PC-9 (cell line): ENCODE data around the gene SHISA9. TPM values are rescaled to one million over a fixed set of nuclear protein-coding genes. Genes with fewer than 3 reads are reported as not detected.

Experiments
- BruUV-seq: library from RNA; stranded (reverse); fragments of 400-500 nt; replicated peaks from 2 replicates; lab custom pipeline; 2021; lab: Mats Ljungman, UMichigan
- CTCF ChIA-PET: fragments of 300-600 bp; sonication (Branson Sonifier 250); formaldehyde crosslinking; loops from one replicate; lab custom pipeline; 2022; ENCODE audit warnings: antibody characterized with exemption; lab: Charles Lee
- POLR2A ChIA-PET: fragments of 300-600 bp; sonication (Branson Sonifier 250); formaldehyde crosslinking; loops from one replicate; lab custom pipeline; 2022; ENCODE audit warnings: antibody characterized with exemption; ENCODE audit not compliant: unreplicated experiment; lab: Charles Lee
- DNase-seq, 2 experiments: peaks; one replicate each; pipeline versions ENCODE4 v3.0.0 to v3.0.0-alpha.2; 2015 to 2022; ENCODE audit warnings: mixed read lengths in 1 of 2
- H2AFZ ChIP-seq: fragments of 200-600 bp; sonication (generic); 2 replicates; pipeline ENCODE4 v1.8.1; 2017; ENCODE audit warnings: antibody characterized with exemption
- H3F3A ChIP-seq: fragments of 200-600 bp; sonication (generic); 2 replicates; pipeline ENCODE4 v1.8.1; 2017; ENCODE audit warnings: antibody characterized with exemption, mild to moderate bottlenecking, low read depth; ENCODE audit not compliant: insufficient read depth
- H3K27ac ChIP-seq: fragments of 200-600 bp; sonication (generic); 2 replicates; pipeline ENCODE4 v1.6.1; 2016; ENCODE audit warnings: mixed run types
- H3K27me3 ChIP-seq: fragments of 200-600 bp; sonication (generic); 2 replicates; pipeline ENCODE4 v1.6.1; 2016; ENCODE audit warnings: low read depth, mixed run types; ENCODE audit not compliant: insufficient read depth
- H3K36me3 ChIP-seq: fragments of 200-600 bp; sonication (generic); 2 replicates; pipeline ENCODE4 v1.6.1; 2016; ENCODE audit warnings: low read depth, mixed run types
- H3K4me1 ChIP-seq: fragments of 200-600 bp; sonication (generic); replicated peaks from 2 replicates; pipeline ENCODE4 v1.6.1; 2016; ENCODE audit warnings: mixed run types; ENCODE audit not compliant: insufficient read depth
- H3K4me2 ChIP-seq: fragments of 200-600 bp; sonication (generic); 2 replicates; pipeline ENCODE4 v1.6.1; 2017; ENCODE audit warnings: mixed run types
- H3K4me3 ChIP-seq: fragments of 200-600 bp; sonication (generic); 2 replicates; pipeline ENCODE4 v1.6.1; 2016; ENCODE audit warnings: mixed run types
- H3K79me2 ChIP-seq: fragments of 200-600 bp; sonication (generic); 2 replicates; pipeline ENCODE4 v1.6.1; 2017; ENCODE audit warnings: low read depth, mixed run types
- H3K9me2 ChIP-seq: fragments of 200-600 bp; sonication (generic); 2 replicates; pipeline ENCODE4 v1.8.1; 2017; ENCODE audit warnings: mild to moderate bottlenecking; ENCODE audit not compliant: insufficient read depth
- H3K9me3 ChIP-seq: fragments of 200-600 bp; sonication (generic); 2 replicates; pipeline ENCODE4 v1.8.1; 2016; ENCODE audit warnings: low read depth; ENCODE audit not compliant: insufficient read depth
- H4K20me1 ChIP-seq: fragments of 200-600 bp; sonication (generic); 2 replicates; pipeline ENCODE4 v1.8.1; 2017; ENCODE audit not compliant: insufficient read depth
- CTCF ChIP-seq: fragments of 200-600 bp; sonication (generic); conservative IDR thresholded peaks from 2 replicates; pipeline ENCODE4 v1.6.1; 2017; ENCODE audit warnings: mixed run types, antibody characterized with exemption, mild to moderate bottlenecking, moderate library complexity
- EZH2 ChIP-seq: fragments of 200-600 bp; sonication (generic); IDR thresholded peaks from 2 replicates; pipeline ENCODE4 v1.8.0; 2017; ENCODE audit warnings: antibody characterized with exemption, low read depth
- intact Hi-C: fragments of 100-400 bp; cut with micrococcal nuclease; formaldehyde crosslinking; loops from one replicate; pipeline ENCODE4 v1.10.0; 2022; ENCODE audit not compliant: unreplicated experiment
- total RNA-seq: library from RNA; stranded (reverse); gene quantifications from 2 replicates; pipeline ENCODE4 v1.2.3, GENCODE V29; 2021

SHISA9 gene
- total RNA-seq, 1 experiment from 2014 or later, result 80.5 TPM

GRCh38 chr16:13081825-13082331, 180.5 kb downstream of the SHISA9 start:
- POLR2A ChIA-PET, result no interaction called here

GRCh38 chr16:13083681-13084080, 182.3 kb downstream of the SHISA9 start:
- Histone ChIP-seq H3K9me2 (no peaks in the 10 kb centered on the region), H3K27ac (no peak overlapping the region), H3K27me3 (no peaks in the 10 kb centered on the region), H3K4me2 (no peak overlapping the region), H2AFZ (no peak overlapping the region), H4K20me1 (peaks cover 22% of the 10 kb centered on the region), H3K36me3 (no peaks in the 10 kb centered on the region), H3K79me2 (peaks cover 64% of the 10 kb centered on the region), H3K4me1 (no peaks in the 10 kb centered on the region), H3K4me3 (no peak overlapping the region), H3F3A (peaks cover 11% of the 10 kb centered on the region; the same call in 1 of the 2 replicates), H3K9me3 (no peaks in the 10 kb centered on the region)
- CTCF ChIA-PET, result no interaction called here
- BruUV-seq, result no TSS peak
- no peak for DNase-seq
- POLR2A ChIA-PET, result no interaction called here
- intact Hi-C loops, result no loop called here
- no peak for TF ChIP-seq EZH2
- TF ChIP-seq CTCF, result no peak

More at GRCh38 chr16:13081825-13082331, 180.5 kb downstream of the SHISA9 start:
- H3K9me3 ChIP-seq, result no peaks in the 10 kb centered on the region
- peaks cover 11% of the 10 kb centered on the region; the same call in 1 of the 2 replicates for H3F3A ChIP-seq
- no peak overlapping the region for H2AFZ ChIP-seq
- H3K27me3 ChIP-seq, result no peaks in the 10 kb centered on the region
- no peak overlapping the region for H3K27ac ChIP-seq
- H3K4me1 ChIP-seq, result no peaks in the 10 kb centered on the region
- no TSS peak for BruUV-seq
- intact Hi-C loops, result no loop called here
- no peak overlapping the region for H3K4me2 ChIP-seq
- no peak overlapping the region for H3K4me3 ChIP-seq
- H3K79me2 ChIP-seq, result peaks cover 60% of the 10 kb centered on the region
- no peaks in the 10 kb centered on the region for H3K36me3 ChIP-seq
- H3K9me2 ChIP-seq, result no peaks in the 10 kb centered on the region
- no peak for DNase-seq
- H4K20me1 ChIP-seq, result peaks cover 18% of the 10 kb centered on the region
- TF ChIP-seq CTCF (no peak), EZH2 (no peak)
- CTCF ChIA-PET, result no interaction called here

DNA sequence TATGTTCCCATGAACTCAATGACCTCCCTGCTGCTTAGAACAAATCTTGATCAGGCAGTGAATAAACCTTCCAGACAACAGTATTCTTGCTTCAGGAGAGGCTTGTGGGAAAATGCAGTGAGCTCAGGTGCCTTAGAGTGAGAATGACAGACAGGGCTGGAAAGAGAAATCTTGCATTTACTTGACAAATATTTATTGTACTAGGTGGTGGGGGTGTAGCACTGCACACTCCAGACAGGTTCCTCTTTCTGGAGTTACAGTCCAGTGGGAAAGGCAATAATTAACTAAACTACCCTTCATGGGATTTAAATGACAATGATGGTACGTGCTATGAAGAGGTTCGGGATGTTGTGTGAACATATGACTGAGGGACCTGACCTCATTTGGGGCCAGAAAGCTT, 182.9 kb downstream of the SHISA9 start:
- DNase-seq, result no peak
- Histone ChIP-seq H2AFZ (no peak overlapping the region), H3K4me3 (no peak overlapping the region), H3K36me3 (no peaks in the 10 kb centered on the region), H3K27me3 (no peaks in the 10 kb centered on the region), H3K79me2 (peaks cover 62% of the 10 kb centered on the region), H3K9me2 (no peaks in the 10 kb centered on the region), H3K9me3 (no peaks in the 10 kb centered on the region), H3K4me2 (no peak overlapping the region), H3K4me1 (no peaks in the 10 kb centered on the region), H4K20me1 (peaks cover 22% of the 10 kb centered on the region), H3F3A (peaks cover 11% of the 10 kb centered on the region; the same call in 1 of the 2 replicates), H3K27ac (no peak overlapping the region)
- BruUV-seq, result no TSS peak
- no peak for TF ChIP-seq CTCF
- no peak for TF ChIP-seq EZH2
- POLR2A ChIA-PET, result no interaction called here
- intact Hi-C loops, result no loop called here
- CTCF ChIA-PET, result no interaction called here
